Hindlimb muscle (tissue), 1 donor: ENCODE measurements around the gene BCAN. TPM values are rescaled to one million over a fixed set of nuclear protein-coding genes. Genes with fewer than 3 reads are reported as not detected.
"Not testable (repeated sequence)": the region's sequence is repeated elsewhere in the genome, so short reads cannot be mapped to it uniquely, and the experiment has no call there.

Experiments
- DNase-seq: peaks from one replicate; pipeline ENCODE4 v3.0.0-alpha.2; 2013
- polyA plus RNA-seq: library from polyadenylated mRNA; unstranded; fragments of 120-200 nt; gene quantifications from one replicate; pipeline ENCODE4 v1.2.1, GENCODE V29; 2013; ENCODE audit not compliant: insufficient read length

BCAN gene, protein sequence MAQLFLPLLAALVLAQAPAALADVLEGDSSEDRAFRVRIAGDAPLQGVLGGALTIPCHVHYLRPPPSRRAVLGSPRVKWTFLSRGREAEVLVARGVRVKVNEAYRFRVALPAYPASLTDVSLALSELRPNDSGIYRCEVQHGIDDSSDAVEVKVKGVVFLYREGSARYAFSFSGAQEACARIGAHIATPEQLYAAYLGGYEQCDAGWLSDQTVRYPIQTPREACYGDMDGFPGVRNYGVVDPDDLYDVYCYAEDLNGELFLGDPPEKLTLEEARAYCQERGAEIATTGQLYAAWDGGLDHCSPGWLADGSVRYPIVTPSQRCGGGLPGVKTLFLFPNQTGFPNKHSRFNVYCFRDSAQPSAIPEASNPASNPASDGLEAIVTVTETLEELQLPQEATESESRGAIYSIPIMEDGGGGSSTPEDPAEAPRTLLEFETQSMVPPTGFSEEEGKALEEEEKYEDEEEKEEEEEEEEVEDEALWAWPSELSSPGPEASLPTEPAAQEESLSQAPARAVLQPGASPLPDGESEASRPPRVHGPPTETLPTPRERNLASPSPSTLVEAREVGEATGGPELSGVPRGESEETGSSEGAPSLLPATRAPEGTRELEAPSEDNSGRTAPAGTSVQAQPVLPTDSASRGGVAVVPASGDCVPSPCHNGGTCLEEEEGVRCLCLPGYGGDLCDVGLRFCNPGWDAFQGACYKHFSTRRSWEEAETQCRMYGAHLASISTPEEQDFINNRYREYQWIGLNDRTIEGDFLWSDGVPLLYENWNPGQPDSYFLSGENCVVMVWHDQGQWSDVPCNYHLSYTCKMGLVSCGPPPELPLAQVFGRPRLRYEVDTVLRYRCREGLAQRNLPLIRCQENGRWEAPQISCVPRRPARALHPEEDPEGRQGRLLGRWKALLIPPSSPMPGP
- polyA plus RNA-seq: 0.88 TPM

DNA sequence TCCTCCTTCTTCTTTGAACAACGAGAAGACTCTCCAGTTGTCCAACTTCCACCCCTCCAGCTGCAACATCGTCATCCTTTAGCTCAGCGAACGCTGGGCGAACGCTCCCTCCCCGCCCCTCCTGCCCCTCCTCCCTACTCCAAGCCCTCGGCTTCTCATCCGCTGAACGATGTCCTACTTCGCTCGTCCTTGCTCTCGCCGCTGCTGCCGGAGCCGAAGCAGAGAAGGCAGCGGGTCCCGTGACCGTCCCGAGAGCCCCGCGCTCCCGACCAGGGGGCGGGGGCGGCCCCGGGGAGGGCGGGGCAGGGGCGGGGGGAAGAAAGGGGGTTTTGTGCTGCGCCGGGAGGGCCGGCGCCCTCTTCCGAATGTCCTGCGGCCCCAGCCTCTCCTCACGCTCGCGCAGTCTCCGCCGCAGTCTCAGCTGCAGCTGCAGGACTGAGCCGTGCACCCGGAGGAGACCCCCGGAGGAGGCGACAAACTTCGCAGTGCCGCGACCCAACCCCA is at the start of gene BCAN:
TSS of gene BCAN (plus strand) at position 357 of the 504 bp plus-strand sequence. CDS start 3,938 bp downstream, outside the sequence.
- peak; percentile 70 for DNase-seq

DNA sequence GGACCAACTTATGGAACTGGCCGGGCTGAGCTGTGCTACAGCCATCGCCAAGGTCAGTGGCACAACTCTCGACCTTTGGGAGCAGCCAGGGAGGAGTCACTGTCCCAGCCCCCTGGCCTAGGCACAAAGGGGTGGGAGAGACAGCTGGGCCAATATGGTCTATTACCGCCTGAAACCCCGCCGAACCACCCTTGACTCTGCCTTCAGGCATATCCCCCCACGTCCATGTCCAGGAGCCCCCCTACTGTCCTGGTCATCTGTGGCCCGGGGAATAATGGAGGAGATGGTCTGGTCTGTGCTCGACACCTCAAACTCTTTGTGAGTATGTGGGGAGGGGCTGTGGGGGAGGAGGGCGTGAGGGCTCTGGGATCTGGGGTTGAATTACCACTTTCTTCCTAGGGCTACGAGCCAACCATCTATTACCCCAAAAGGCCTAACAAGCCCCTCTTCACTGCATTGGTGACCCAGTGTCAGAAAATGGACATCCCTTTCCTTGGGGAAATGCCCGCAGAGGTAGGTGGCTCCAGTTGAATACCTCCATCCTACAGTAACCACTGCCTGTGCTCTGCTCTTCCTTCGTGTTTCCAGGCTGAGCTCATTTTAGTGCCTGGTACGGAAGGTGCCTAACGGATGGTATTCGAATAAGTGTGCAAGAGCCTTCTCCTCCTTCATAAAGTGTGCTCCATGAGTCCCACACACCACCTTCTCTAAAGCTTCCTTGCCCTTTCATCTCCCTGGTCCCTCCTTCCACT is 49.6 kb upstream of the BCAN start:
- DNase-seq: no peak

DNA sequence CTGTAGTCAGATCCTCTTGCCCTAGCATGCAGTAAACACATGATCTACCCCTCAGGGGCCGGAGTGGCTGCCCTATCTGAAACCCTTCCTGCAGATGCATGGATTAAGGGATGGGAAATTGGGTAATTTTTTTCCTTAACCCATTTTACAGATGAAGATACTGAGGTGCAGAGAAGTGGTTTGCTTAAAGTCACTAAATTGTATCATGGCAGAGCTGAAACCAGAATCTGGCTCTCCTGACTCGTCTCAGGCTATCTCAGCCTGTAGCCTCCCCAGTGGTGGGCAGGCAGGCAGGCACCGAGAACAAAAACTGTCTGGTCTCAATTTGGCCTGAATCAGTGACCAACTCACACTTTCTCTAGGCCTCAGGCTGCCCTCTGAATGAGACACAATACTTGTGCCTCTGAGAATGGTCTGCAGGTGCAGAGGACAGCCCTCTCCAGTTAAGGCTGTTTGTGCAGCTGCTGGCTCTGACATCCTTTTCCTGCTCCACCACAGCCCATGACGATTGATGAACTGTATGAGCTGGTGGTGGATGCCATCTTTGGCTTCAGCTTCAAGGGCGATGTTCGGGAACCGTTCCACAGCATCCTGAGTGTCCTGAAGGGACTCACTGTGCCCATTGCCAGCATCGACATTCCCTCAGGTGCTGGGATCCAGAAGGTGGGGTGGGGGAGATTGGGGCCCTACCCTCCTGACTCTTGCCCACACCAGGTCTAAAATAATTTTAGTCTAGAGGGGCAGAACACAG is 48.8 kb upstream of the BCAN start:
- DNase-seq: no peak

DNA sequence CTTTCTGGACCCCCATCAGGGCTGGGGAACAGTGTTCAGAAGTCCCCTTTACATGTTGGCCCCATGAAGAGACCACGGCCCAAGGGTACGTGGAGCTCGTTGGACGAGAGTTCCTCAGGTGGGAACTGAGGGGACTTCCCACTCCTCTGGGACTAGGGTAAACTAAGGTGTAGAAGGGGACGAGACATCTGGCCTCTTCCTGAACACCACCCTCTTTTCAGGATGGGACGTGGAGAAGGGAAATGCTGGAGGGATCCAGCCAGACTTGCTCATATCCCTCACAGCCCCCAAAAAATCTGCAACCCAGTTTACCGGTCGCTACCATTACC is 48.3 kb upstream of the BCAN start:
- no peak for DNase-seq

DNA sequence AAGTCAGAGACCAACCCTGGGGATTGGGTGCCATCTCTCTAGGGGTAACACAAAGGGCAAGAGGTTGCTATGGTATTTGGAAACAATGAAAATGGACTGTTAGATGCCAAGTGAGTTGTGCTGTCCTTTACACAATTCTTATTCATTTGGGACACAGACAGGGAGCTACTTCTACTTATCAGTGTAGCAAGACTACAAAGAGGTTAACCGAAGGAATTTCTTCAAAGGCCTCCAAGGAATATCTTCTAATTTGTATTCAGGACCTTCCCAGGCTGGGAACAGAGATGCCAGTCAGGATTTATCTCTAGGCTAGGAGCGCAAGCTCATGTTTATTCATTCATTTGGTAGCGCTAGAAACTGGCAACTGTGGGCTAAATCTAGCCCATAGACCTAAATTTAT is 47.7 kb upstream of the BCAN start:
- DNase-seq: no peak

DNA sequence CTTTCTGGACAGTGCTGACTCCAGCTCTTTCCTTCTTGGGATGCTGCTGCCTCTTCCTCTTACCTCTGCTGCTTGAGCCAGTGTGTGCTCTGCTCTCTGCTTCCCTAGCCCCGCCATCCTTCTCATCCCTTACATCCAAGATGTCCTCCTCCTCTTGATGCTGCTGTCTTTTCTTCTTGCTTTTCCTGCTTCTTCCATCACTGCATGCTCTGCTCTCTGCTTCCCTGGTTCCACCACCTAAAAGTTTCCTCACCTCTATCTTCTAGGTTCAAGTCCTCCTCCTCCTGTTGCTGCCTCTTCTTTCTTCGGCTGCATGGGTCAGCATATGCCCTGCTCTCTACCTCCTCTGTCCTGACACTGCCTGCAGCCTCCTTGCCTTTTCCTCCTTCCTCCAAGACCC is 46.9 kb upstream of the BCAN start:
- no peak for DNase-seq

DNA sequence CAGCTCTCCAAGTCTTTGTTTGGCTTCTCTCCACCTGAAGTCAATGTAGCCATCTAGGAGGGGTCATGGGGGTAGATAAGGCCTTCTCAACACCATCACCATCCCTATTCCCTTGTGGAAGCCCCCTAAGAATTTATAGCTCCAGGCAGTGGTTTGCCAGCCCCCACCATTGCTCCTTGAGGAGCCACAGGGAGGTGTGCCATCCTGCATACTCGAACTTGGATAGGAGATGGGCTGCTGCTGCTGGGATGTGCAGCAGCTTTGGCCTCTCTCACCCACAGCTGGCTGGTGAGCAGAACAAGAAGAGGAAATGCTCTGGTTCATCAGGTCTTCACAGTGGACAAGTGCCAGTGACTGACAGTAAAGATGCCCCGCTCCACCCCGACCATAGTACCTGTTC is 45.5 kb upstream of the BCAN start:
- DNase-seq: no peak

DNA sequence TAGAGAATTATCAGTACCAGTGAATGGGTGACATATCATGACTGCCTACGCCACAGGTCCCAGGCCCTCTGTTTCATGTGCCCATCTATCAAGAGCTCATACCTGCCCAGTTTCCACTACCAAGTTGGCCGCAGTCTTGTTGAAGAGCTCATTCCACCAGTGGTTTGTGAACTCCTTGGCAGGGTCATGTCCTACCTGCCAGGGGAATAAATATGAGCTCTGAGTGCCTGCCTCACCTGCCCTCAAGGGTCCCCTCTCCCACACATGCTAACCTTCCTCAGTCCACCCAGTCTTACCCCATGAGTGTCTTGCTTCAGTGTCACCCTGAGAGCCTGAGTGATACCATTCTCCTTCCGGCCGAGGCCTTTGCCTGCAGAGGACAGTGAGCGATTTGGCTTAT is 43.8 kb upstream of the BCAN start:
- no peak for DNase-seq

DNA sequence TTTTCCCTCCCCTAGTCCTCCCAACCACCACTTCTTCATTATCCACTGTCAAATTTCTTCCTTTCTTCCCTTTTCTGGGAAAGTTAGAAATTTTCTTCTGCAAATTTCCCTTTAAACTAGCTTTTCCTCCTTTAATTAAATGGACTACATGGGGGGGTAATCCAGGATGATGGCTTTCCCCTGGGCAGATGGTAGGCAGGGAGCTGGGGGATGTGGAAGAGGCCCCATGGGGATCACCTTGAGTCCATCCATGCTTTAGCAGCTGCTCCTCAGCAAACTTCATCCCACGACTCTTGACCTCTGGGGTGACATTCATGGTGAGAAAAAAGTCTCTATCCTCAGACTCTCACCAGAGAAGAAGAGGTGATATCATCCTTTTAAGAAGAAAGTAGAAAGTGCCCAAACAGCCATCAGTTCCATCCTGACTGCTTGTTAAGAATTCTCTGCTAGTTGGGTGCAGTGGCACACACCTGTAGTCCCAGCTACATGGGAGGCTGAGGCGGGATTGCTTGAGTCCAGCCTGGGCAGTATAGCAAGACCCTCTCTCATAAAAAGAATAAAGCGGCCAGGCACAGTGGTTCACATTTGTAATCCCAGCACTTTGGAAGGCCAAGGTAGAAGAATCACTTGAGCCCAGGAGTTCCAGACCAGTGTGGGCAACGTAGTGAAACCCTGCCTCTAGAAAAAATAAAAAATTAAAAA is 43.0 kb upstream of the BCAN start:
- DNase-seq: no peak

DNA sequence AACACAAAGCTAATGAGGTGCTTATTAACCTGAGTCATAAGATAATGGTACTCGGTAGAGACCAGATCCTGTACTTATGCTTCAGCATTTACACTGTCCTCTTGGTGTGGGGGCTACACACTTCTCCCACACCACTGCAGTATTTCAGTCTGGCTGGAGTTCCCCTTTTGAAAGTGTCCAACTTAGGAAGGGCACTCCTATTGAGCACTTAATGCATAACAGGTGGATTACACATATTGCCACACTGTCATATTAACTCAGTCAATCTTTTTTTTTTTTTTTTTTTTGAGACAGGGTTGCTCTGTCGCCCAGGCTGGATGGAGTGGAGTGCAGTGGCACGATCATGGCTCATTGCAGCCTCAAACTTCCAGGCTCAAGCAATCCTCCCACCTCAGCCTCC is 42.1 kb upstream of the BCAN start:
- DNase-seq: no peak

DNA sequence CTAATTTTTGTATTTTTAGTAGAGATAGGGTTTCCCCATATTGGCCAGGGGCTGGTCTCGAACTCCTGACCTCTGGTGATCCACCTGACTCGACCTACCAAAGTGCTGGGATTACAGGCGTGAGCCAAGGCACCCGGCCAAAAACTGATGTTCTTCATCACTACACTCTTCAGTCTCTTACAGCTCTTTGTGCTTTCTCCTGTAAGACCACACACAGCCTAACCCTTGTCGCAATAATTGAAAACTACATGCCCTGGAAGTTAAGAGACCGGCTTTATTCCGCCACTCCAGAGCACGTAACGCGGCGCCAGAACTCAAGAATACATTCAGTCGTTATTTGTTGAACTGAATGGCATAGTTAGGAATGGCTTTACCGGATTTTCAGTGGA is 41.2 kb upstream of the BCAN start:
- DNase-seq: no peak

DNA sequence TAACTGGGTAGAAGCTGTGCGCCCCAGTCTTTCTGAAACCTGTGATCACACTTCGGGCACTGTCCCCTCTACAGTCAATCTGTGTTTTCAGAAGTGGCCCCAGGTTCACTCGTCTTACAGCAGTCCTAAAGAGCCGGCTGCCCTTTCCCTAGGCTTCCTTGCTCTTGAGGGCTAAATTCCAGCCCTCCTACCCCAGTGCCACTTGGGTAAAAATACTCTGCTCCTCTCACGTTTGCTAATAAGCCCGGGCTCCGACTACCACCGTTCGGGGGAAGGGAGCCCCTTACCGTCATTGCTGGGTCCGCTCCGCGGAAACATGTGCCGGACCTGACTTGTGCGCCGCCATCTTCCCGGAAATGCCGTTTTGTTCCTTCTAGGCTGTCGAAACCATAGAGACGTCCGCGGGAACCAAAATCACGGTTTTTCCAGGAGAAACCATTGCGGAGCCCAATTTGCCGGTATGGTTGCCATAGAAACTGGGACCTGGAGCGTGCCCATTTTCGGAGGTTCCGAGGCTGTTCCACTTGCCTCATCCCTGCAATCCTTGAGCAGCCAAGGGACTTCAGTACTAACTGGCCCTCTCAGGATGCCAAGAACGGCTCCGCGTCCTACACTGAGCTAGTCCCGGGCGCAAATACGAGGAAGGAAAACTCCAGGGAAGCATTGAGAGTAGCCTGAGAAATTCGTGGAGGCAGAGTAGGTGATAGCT is 40.6 kb upstream of the BCAN start, which contains the start of gene GPATCH4:
TSS of gene GPATCH4 (minus strand) at position 358 of the 709 bp plus-strand sequence.
- peak; percentile 86 for DNase-seq

DNA sequence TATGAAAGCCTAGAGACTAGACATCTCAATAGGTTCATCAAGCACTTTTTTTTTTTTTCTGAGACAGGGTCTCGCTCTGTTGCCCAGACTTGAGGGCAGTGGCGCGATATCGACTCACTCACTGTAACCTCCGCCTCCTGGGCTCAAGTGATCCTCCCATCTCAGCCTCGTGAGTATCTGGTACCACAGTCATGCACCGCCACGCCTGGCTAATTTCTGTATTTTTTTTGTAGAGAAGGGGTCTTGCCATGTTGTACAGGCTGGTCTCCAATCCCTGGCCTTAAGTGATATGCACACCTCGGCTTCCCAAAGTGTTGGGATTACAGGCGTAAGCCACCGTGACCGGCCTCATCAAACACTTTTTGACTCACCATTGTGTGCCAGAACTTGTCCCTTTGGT is 40.0 kb upstream of the BCAN start:
- DNase-seq: no peak

DNA sequence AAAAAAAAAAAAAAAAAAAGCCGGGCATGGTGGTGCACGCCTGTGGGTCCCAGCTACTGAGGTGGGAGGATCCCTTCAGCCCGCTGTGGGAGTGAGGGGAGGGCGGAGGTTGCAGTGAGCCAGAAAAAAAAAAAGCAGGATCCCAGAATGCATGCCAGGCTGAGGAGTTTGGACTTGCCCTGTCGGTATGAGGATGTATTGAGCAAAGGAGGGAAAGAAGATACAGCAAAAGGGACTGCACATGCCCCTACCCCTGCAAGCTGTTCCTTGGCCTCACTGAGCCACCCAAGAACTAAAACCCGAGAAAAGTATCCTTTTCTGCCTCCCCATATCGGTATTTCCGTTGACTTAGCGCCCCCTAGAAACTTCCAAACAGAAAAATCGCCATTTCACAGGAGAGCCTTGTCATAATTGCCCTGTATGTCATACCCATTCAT is 39.3 kb upstream of the BCAN start:
- no peak for DNase-seq

DNA sequence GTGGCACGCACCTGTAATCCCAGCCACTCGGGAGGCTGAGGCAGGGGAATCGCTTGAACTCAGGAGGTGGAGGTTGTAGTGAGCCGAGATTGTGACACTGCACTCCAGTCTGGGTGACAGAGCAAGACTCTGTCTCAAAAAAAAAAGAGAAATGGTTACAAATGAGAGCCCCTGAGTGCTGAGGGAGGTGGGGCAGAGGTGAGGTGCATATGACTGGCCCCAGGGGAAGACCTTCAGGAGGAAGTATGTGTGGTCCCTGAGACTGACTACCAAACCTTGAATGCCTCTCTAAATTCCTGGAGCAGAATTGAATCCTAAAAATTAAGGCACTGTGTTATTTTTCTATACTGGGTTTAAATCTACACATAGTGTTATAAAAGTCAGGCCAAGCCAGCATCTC is 34.6 kb upstream of the BCAN start:
- not testable (repeated sequence) for DNase-seq

DNA sequence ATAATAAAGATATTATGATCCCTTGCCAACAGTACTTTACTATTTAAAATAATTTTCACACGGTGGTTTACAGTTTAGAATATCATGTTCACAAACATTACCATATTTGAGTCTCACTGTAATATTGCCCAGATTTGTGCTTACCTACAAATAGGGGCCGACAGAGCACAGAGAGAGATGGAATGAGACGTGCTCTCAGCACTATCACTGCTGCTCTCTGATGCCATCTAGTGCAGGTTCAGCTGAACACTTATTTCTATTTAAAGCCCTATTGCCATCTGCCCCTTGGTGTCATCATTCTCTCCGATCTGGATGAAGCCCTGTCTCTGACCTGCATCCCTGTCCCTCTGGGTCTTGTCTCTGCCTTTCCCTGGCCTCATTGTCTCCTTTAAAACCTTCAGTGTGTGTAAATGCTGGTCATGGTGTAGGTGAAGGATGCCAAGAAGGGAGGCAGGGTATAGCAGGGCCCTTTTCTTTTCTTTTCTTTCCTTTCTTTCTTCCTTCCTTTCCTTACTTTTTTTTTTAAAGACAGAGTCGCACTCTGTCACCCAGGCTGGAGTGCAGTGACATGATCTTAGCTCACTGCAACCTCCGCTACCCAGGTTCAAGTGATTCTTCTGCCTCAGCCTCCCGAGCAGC is 33.8 kb upstream of the BCAN start:
- DNase-seq: no peak

DNA sequence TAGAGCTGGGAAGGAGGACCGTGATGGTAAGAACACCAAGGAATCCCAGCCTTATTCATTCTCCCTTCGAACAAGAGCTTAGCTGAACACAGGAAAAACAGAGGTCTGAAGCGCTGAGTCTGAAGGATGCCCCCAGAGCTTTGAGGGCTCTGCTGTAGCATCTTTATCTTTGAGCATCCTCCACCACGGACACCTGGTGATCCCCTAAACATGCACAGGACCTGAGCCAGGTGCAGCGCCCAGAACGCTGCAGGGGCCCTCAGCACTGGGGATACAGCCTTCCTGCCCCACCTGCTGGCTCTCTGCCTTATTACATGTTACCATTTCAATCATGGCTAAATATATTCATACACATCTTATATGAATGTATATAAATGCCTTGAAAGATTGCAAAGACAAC is 32.9 kb upstream of the BCAN start:
- no peak for DNase-seq

DNA sequence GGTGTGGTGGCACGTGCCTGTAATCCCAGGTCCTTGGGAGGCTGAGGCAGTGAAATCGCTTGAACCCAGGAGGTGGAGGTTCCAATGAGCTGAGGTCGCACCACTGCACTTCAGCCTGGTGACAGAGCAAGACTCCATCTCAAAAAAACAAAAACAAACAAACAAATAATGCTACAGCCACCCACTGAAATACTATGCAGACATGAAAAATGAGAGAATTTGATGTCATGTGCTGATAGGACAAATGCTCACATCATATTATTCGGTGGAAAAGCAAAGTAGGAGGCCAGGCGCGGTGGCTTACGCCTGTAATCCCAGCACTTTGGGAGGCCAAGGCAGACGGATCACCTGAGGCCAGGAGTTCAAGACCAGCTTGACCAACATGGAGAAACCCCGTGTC is 31.8 kb upstream of the BCAN start:
- not testable (repeated sequence) for DNase-seq

DNA sequence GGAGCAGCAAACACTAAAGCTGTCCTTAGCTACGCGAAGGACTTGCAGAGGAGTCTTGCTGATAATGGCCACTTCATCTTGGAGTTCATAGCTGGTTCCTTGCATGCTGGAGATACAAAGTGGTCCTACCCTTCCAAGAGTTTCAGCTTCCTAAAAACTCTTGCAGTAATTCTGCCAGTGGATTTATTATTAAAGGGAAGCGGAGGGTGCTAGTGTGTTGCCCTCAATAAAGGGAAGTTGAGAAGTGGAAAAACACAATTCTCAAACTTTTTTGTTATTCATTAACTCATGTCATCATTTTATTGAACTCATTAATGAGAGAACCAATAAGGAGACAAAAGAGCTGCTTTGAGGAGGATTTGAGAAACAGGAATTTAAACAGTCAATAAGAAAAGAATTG is 29.3 kb upstream of the BCAN start:
- DNase-seq: no peak

DNA sequence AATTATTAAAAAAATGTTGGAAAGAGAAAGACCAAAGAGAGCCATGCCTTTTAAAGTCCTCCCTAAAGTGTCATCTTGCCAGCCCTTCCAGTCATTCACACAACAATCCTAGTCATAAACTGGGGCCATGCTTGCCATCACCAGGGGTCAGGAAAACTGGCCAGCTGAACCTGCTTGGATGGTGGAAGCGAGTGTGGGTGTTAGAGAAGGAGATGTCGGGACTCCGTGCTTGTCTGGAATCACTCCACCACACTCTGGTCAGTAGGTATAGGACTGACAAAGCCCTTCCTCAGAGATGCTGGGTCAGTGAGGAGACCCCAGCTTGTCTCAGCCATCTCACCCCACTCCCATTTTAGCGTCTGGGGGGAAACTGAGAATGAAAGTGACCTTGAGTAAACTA is 26.0 kb upstream of the BCAN start:
- DNase-seq: no peak
